D721Med (cell line): ENCODE results near the gene NSMCE1.

Source experiments
- DNase-seq: peaks from one replicate; pipeline ENCODE4 v3.0.0; 2011; ENCODE audit warnings: low spot score; ENCODE audit not compliant: insufficient read length
- FAIRE-seq: peaks from 2 replicates; lab custom pipeline; 2011; peaks lifted over from hg19 to GRCh38; lab: Jason Lieb, UNC
- TF ChIP-seq, protein P1 (sequence below): IDR thresholded peaks from 2 replicates; pipeline ENCODE4 v1.5.1; 2012; ENCODE audit warnings: mild to moderate bottlenecking, control low read depth; ENCODE audit not compliant: insufficient read depth; ENCODE audit errors: missing control alignments

Gene NSMCE1

DNA sequence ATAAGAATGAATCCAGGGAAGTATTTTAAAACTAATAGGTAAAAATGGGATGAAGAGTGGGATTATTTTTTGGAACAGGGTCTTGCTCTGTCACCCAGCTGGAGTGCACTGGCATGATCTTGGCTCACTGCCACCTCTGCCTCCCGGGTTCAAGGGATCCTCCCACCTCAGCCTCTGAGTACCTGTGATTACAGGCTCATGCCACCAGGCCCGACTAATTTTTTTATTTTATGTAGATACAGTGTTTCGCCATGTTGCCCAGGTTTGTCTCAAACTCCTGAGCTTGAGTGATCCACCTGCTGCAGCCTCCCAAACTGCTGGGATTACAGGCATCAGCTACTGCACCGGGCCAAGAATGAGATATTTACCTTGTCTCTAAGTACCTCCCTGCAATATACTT is 22.1 kb downstream of the NSMCE1 start:
- TF ChIP-seq, protein P1, sequence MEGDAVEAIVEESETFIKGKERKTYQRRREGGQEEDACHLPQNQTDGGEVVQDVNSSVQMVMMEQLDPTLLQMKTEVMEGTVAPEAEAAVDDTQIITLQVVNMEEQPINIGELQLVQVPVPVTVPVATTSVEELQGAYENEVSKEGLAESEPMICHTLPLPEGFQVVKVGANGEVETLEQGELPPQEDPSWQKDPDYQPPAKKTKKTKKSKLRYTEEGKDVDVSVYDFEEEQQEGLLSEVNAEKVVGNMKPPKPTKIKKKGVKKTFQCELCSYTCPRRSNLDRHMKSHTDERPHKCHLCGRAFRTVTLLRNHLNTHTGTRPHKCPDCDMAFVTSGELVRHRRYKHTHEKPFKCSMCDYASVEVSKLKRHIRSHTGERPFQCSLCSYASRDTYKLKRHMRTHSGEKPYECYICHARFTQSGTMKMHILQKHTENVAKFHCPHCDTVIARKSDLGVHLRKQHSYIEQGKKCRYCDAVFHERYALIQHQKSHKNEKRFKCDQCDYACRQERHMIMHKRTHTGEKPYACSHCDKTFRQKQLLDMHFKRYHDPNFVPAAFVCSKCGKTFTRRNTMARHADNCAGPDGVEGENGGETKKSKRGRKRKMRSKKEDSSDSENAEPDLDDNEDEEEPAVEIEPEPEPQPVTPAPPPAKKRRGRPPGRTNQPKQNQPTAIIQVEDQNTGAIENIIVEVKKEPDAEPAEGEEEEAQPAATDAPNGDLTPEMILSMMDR: no peak
- FAIRE-seq (no peak), DNase-seq (no peak)

DNA sequence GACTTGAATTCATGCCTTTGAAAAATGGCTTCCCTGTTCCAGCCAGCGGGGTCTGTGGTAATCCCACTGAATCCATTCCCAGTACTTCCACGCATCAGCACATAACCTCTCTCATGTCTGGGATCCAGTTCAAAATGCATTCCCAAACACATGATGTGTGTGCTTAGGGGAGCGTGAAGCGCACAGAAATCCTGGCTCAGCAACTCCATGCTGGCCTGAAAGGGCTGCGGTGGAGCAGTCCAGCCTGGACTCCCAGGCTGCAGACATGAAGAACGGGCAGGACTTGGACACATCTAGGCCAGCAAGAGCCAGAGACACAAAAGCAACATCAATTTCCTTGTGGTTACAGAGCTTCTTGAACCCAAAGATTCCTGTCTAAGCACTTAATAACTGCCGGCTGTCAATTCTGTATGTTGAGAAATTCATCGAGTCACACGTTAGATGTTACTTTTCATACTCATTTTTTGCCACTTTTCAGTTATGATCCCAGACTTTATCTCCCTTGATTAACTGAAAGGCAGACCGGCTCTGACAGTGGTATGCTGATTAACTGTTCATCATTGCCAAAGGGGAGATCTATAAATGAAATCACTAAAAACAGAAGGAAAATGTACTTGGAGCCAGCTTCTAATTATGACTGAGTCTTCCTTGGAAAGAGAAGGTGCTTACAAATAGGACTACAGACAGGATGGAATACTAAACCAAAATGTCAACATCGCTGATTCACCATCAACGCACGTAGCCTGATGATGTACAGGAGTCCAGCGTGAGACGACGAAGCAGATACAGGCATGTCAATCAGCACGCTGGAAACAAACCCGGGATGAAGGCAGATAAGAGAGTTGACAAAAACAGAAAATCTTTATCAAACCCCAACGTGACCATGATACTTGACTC is 23.0 kb downstream of the NSMCE1 start:
- DNase-seq: no peak
- no peak for FAIRE-seq
- TF ChIP-seq, protein P1: no peak

DNA sequence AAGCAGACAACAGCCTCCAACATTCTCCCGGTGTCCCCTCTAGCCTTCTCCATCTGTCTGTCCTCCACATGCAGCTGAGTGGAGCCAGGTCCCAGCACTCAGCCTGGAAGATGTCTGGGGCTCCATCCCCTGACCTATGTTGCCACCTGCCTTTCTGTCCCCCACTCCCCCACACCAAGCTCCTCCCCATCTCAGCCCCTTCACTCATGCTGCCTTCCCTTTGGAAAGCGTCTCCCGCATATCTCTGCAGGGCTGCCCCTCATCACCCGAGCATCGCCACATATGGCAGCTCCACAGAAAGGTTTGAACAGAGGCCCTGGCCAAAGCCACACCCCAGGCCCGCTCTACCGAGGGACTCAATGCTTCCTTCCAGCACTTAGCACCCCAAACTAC is 24.2 kb downstream of the NSMCE1 start:
- FAIRE-seq (no peak), DNase-seq (no peak)
- TF ChIP-seq, protein P1: no peak

DNA sequence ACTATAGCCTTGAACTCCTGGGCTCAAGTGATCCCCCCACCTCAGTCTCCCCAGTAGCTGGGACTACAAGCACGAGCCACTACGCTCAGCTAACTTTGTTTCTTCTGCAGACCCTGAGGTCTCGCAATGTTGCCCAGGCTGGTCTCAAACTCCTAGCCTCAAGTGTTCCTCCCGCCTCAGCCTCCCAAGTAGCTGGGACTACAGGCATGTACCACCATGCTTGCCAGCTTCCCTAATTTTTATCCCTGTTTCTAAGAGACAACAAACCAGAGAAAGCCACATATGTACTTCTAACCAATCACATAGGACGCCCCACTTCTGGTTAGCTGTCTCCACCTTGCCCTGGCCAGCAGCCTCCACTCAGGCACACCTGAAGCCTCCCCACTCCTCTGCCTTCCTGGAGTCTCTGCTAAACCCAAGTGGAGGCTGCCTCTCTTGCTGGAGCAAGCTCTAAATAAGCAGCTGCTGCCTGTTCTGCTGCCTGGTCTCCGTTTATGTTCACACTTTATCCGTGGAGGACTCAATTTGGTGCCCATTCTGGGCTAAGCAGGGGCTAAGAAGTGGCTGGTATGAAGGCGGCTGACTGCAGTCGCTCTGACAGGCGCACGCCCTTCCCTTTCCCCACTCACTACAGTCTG is 24.7 kb downstream of the NSMCE1 start:
- DNase-seq: no peak
- FAIRE-seq: no peak
- TF ChIP-seq, protein P1: no peak

DNA sequence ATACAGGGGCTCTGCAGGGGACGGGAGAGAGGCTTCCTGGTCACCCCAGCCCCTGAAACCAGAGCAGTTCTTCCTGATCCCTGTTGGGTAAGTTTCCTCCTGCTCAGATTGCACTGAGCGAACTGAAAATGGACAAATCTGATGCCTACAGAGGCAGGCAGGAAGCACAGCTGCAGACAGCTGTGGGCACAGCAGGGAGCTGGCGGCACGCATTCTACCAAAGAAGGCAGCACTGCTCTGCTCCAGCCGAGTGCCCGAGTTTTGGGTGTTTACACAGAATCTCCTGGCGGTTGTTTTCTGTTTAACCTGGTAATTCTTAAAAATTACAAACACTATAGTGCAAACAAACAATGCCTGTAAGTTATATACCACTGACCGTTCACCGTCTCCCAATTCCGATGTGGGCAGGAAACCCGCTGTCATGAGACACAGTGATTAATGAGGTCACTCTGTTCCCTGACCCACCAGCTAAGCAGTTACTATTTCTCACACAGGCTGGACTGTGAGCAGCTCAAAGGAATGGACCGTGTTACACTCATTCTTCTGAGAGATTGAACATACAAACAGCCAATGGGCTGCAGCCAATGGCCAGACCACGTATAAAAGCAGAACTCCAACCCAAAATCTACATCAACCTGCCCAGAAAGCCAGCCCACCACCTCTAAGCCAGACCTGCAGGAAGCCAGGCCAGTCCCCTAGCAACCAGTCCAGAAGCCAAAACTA is 25.5 kb downstream of the NSMCE1 start:
- FAIRE-seq: no peak
- DNase-seq: no peak

DNA sequence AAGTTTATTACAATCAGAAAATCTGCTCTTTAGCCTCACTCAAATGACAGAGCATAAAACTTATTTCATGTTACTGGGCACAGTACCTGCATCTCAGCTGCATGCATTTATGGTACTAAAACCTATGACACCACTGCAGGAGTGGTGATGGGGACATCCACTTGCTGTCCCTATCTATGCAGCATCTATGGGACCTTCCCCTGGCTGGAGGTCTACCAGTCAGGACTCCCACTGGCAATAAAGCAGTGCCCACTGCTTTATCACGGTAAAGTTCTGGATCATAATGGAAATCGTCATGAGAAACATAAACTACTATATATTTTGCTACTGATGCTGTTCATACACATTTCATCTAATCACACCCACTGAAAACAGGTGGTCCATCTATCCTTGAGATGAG is 26.2 kb downstream of the NSMCE1 start:
- TF ChIP-seq, protein P1: no peak
- DNase-seq (no peak), FAIRE-seq (no peak)

More for the DNA sequence above, 25.5 kb downstream of the NSMCE1 start:
- TF ChIP-seq, protein P1: no peak

DNA sequence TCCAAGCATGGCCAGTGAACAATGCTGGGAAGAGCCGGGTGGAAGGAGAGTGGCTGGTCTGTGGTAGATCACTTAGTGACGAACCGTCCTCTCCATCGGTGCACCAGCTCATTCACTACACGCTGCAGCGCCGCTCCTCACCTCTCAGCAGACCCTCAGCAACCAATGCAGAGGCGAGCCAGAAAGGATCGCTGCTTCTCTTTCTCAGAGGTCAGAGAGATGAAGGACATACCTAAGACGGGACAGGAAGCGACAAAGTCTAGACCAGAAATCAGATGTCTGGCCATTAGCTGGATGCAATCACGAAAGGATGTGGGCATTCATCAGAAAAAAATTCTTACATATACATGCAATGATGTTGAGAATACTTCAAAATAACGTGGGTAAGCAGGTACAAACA is 26.9 kb downstream of the NSMCE1 start:
- TF ChIP-seq, protein P1: no peak
- no peak for FAIRE-seq
- DNase-seq: no peak
